GM13977 (cell line): ENCODE measurements around the gene MAGI1.

ENCODE experiments used
- DNase-seq: peaks from one replicate; pipeline ENCODE4 v3.0.0; 2012; ENCODE audit warnings: low spot score
- in situ Hi-C: fragments of 300-500 bp; cut with MboI; formaldehyde crosslinking; loops from one replicate; pipeline ENCODE4 v1.12.0; 2022; ENCODE audit warnings: low sequenced_read_pairs, low pct_unique_long_range_greater_than_20kb, mixed read lengths, inconsistent platforms; ENCODE audit not compliant: unreplicated experiment
- TF ChIP-seq, protein P1 (sequence below): IDR thresholded peaks from 2 replicates; pipeline ENCODE4 v1.5.1; 2012; ENCODE audit warnings: mild to moderate bottlenecking, control low read depth; ENCODE audit not compliant: insufficient read depth; ENCODE audit errors: extremely low read depth, missing control alignments

Gene MAGI1

DNA sequence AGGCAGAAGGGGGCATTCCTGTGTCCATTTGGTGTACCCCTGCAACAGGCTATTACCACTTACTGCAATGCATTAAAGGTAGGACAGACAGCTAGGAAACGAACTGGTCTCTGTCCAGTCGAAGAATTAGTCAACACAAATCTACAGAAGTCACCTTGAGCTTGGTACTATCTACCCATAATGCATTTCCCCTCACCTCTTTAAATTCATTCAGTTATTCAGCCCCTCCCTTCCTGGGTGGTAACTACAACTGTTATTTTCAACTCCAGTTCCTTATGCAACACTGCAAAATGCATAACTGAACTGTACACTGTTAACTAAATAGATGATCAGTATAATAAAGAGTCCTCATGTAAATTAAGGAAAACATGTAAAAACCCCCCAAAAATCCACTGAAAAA lies 77.6 kb downstream of the MAGI1 start:
- TF ChIP-seq, protein P1, sequence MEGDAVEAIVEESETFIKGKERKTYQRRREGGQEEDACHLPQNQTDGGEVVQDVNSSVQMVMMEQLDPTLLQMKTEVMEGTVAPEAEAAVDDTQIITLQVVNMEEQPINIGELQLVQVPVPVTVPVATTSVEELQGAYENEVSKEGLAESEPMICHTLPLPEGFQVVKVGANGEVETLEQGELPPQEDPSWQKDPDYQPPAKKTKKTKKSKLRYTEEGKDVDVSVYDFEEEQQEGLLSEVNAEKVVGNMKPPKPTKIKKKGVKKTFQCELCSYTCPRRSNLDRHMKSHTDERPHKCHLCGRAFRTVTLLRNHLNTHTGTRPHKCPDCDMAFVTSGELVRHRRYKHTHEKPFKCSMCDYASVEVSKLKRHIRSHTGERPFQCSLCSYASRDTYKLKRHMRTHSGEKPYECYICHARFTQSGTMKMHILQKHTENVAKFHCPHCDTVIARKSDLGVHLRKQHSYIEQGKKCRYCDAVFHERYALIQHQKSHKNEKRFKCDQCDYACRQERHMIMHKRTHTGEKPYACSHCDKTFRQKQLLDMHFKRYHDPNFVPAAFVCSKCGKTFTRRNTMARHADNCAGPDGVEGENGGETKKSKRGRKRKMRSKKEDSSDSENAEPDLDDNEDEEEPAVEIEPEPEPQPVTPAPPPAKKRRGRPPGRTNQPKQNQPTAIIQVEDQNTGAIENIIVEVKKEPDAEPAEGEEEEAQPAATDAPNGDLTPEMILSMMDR = no peak
- in situ Hi-C loops = no loop called here

DNA sequence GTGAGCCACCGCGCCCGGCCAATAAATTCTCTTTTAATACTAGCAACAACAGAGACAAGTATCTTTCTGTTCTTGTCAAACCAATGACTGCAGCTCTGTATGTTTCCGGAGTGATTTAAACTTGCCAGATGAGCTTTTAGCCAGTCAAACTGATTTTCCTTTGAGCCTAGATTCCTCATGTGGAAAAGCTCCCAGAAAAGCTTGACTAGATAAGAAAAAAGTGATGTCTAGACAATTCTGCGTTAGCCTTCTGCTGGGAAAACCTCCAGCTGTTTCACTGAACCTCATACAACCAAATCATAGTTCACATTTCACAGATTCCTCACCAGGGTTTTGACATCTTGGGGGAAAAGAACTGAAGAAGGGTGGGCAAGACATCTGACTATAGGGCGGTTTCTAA lies 78.6 kb downstream of the MAGI1 start:
- no peak for DNase-seq
- TF ChIP-seq, protein P1 = no peak
- in situ Hi-C loops = no loop called here

More for the DNA sequence above, 77.6 kb downstream of the MAGI1 start:
- no peak for DNase-seq

DNA sequence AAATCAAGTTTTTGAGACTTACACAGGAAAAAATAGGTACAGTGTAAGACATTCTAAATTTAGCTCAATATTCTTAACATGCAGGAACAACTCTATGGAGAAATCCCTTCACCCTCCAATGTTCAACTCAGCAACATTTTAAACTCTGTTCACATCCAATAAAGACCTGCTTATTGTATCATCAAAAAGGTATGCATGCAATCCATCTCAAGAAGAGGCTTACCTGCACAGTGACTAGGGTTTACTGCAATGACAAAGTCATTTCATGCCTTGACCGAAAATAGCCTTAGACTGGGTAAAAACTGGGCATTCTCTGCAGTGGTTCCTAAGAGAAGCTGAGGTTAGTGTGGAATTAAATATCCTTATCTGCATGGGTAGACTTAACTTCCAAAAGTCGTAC lies 80.5 kb downstream of the MAGI1 start:
- TF ChIP-seq, protein P1 = no peak
- DNase-seq = no peak
- in situ Hi-C loops = no loop called here

DNA sequence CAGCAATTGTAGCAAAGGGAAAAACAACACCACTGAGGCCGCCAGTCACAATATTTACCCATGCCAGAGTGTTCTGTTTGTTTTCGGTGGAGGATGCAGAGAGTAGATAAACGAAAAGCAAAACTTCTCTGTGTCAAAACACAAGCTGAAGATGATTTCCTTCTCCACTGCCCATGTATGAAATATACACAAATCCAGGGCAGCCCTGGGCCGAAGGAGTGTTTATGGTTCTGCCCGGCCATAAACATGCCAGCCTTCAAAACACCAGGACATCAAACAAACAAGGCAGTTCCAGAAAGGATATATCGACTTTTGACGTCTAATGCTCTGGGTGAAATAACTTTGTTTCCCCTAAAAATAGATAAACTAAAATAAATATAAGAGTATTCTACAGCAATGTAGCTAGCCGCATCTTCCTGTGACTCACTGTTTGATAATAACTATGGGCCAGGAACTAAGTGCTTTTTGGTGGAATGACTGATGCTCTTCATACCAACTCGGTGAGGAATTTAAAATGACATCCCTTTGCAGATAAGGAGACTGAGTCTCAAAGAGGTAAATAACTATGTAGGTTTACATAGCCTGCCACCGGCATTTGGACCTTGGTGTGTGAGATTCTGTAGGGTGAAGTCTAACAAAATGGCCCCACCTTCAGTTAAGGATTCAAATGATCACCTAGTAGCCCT lies 82.8 kb downstream of the MAGI1 start:
- TF ChIP-seq, protein P1 = no peak
- in situ Hi-C loops = no loop called here
- DNase-seq = no peak

DNA sequence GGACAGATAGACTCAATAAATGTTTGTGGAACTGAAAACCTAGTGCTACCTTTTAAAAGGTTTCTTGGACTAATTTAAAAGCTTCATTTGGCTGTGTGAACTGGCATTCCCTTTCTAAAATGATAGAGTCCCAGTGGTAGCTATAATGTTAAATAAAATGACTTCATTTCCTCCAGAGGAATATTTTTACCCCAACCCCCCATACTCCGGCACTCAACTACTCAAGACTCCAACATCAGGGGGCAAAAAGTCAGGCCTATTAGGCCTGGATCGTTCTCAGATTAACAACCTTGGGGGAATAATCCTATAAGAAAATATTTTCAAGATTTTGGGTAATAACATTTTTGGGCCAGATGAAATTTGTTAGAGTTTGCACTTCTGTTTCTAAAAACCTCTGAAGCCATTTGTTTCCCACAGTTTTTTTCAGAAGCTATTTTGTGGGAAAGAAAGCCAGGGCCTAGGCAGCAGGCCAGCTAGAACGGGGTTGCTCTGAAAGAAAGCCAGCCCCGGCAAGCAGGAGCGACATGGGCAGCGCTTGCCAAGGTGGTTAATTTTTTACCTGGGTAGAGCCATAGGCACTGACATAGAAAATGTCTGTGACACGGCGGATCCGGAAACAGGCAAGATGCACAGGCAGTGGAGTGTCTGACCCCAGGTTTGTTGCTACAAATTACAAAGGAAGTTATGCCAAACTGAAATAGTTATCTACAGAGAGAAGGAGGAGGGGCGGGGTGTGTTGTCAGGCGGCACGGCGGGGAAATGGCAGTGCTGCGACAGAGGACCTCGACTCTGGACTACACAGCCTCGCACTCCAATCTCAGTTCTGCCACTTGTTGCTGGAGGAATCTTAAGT lies 84.6 kb downstream of the MAGI1 start:
- TF ChIP-seq, protein P1 = no peak
- in situ Hi-C loops = no loop called here
- no peak for DNase-seq

DNA sequence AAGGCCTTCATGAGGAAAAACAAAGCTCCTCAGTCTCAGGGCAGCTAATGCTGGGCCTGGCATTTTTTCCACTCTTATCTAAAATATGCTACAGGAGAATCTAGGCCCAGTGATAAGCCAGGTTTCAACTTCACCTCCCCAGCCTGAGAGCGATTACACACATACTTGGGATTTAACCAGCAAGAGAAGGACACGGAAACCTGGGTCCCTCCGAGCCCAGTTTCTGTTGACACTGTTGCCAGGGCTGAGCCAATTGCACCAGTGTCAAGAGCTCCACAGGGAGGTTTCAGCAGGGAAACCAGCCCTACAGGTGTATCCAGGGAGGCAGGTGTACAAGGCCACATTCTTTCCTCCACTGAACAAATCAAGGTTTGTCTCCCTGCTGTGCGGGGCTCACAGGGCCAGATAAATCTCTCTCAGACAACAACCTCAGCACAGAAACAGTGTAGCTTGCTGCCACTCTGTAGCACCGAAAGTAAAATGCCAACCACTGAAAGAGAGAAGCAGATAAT lies 85.4 kb downstream of the MAGI1 start:
- TF ChIP-seq, protein P1 = no peak
- DNase-seq = no peak
- in situ Hi-C loops = no loop called here
